H1 (cell line): ENCODE data around the gene SLCO4A1. TPM values are rescaled to one million over a fixed set of nuclear protein-coding genes. Genes with fewer than 3 reads are reported as not detected.

Source experiments
- CTCF ChIA-PET: fragments of 300-600 bp; sonication (Branson Sonifier 250); formaldehyde crosslinking; loops from one replicate; lab custom pipeline; 2021; ENCODE audit not compliant: partially characterized antibody; lab: Charles Lee
- POLR2A ChIA-PET: fragments of 300-600 bp; sonication (Branson Sonifier 250); formaldehyde crosslinking; loops from one replicate; lab custom pipeline; 2021; ENCODE audit warnings: inconsistent platforms; ENCODE audit not compliant: partially characterized antibody; lab: Charles Lee
- DNase-seq, 2 experiments: peaks; one replicate each; pipeline versions ENCODE4 v3.0.0 to v3.0.0-alpha.2; 2010 to 2022; ENCODE audit warnings: low spot score in 2 of 2, low read depth in 1 of 2, mixed read lengths in 1 of 2
- FAIRE-seq: peaks from 2 replicates; lab custom pipeline; 2011; peaks lifted over from hg19 to GRCh38; lab: Jason Lieb, UNC
- H2AFZ ChIP-seq: 2 replicates; pipeline ENCODE4 v1.8.1; 2012; ENCODE audit warnings: low read length, inconsistent platforms
- H2AK5ac ChIP-seq: 2 replicates; pipeline ENCODE4 v1.6.1; 2013; ENCODE audit warnings: low read depth, low read length
- H2BK120ac ChIP-seq: replicated peaks from 2 replicates; pipeline ENCODE3; 2013; ENCODE audit warnings: low read depth, low read length, inconsistent platforms
- H2BK12ac ChIP-seq: 2 replicates; pipeline ENCODE4 v1.6.1; 2013; ENCODE audit warnings: low read depth, low read length
- H2BK15ac ChIP-seq: 2 replicates; pipeline ENCODE4 v1.6.1; 2013; ENCODE audit warnings: low read length
- H2BK20ac ChIP-seq: 2 replicates; pipeline ENCODE4 v1.6.1; 2013; ENCODE audit warnings: low read length
- H2BK5ac ChIP-seq: 2 replicates; pipeline ENCODE4 v1.6.1; 2013; ENCODE audit warnings: low read depth, low read length
- H3K14ac ChIP-seq: 2 replicates; pipeline ENCODE4 v1.6.1; 2013; ENCODE audit warnings: inconsistent platforms; ENCODE audit not compliant: insufficient read length
- H3K18ac ChIP-seq: 2 replicates; pipeline ENCODE4 v1.6.1; 2013; ENCODE audit warnings: low read length; ENCODE audit errors: extremely low read depth
- H3K23ac ChIP-seq: 2 replicates; pipeline ENCODE4 v1.6.1; 2013; ENCODE audit warnings: inconsistent platforms; ENCODE audit not compliant: insufficient read length
- H3K23me2 ChIP-seq: 2 replicates; pipeline ENCODE4 v1.6.1; 2013; ENCODE audit warnings: low read depth, low read length
- H3K27ac ChIP-seq: 2 replicates; pipeline ENCODE4 v1.6.1; 2011; ENCODE audit warnings: low read depth, low read length, inconsistent platforms
- H3K27me3 ChIP-seq, 4 experiments: replicated peaks in 1 of 4; 1 replicate in 1 of 4; 2 replicates in 3 of 4; pipeline versions ENCODE4 v1.6.1 to v1.8.1; 2011 to 2013; ENCODE audit warnings: low read length in 3 of 4, mild to moderate bottlenecking in 3 of 4, inconsistent platforms in 2 of 4, mixed read lengths in 2 of 4, moderate library complexity in 1 of 4; ENCODE audit not compliant: control insufficient read depth in 3 of 4, insufficient read depth in 3 of 4; ENCODE audit errors: extremely low read depth in 1 of 4
- H3K36me3 ChIP-seq, 4 experiments: 2 replicates each; pipeline versions ENCODE4 v1.6.1 to v1.8.1; 2011 to 2013; ENCODE audit warnings: mild to moderate bottlenecking in 4 of 4, low read length in 3 of 4, moderate library complexity in 2 of 4, control low read depth in 1 of 4, inconsistent platforms in 1 of 4; ENCODE audit not compliant: insufficient read depth in 4 of 4, control insufficient read depth in 2 of 4
- H3K4ac ChIP-seq: replicated peaks from 2 replicates; pipeline ENCODE3; 2013; ENCODE audit warnings: low read length, low read depth, mixed read lengths, inconsistent platforms; ENCODE audit not compliant: insufficient read length
- H3K4me1 ChIP-seq, 4 experiments: replicated peaks in 1 of 4; 1 replicate in 1 of 4; 2 replicates in 3 of 4; pipeline versions ENCODE4 v1.6.1 to v1.8.1; 2011 to 2013; ENCODE audit warnings: low read length in 3 of 4, inconsistent platforms in 2 of 4, mixed read lengths in 1 of 4; ENCODE audit not compliant: insufficient read depth in 4 of 4, control insufficient read depth in 3 of 4
- H3K4me2 ChIP-seq, 2 experiments: 2 replicates each; pipeline versions ENCODE4 v1.6.1 to v1.8.1; 2011 to 2013; ENCODE audit warnings: low read depth in 2 of 2, low read length in 2 of 2, control low read depth in 1 of 2, inconsistent platforms in 1 of 2, mild to moderate bottlenecking in 1 of 2; ENCODE audit not compliant: insufficient read depth in 1 of 2
- H3K4me3 ChIP-seq, 4 experiments: fragments of 200-600, 300-600 bp in 1 of 4; sonication (generic), shearing (Covaris generic), sonication (Bioruptor Twin) in 1 of 4; 2 replicates each; pipeline versions ENCODE4 v1.5.1 to v1.8.1; 2011 to 2016; ENCODE audit warnings: low read length in 4 of 4, low read depth in 3 of 4, control low read depth in 2 of 4, inconsistent platforms in 2 of 4, mild to moderate bottlenecking in 2 of 4, mixed read lengths in 1 of 4, moderate library complexity in 1 of 4; ENCODE audit not compliant: insufficient read depth in 2 of 4; ENCODE audit errors: extremely low read depth in 1 of 4
- H3K56ac ChIP-seq: replicated peaks from 2 replicates; pipeline ENCODE3; 2013; ENCODE audit warnings: low read depth, mild to moderate bottlenecking, mixed read lengths, low read length, inconsistent platforms; ENCODE audit not compliant: insufficient read length
- H3K79me1 ChIP-seq: 2 replicates; pipeline ENCODE4 v1.6.1; 2013; ENCODE audit warnings: low read depth, low read length, control low read depth
- H3K79me2 ChIP-seq, 2 experiments: 2 replicates each; pipeline versions ENCODE4 v1.6.1 to v1.8.1; 2012 to 2013; ENCODE audit warnings: low read length in 2 of 2, mild to moderate bottlenecking in 2 of 2, inconsistent platforms in 1 of 2; ENCODE audit not compliant: insufficient read depth in 2 of 2, control insufficient read depth in 1 of 2
- H3K9ac ChIP-seq, 4 experiments: replicated peaks in 1 of 4; 1 replicate in 1 of 4; 2 replicates in 3 of 4; pipeline versions ENCODE4 v1.6.1 to v1.8.1; 2011 to 2013; ENCODE audit warnings: low read depth in 3 of 4, low read length in 3 of 4, control low read depth in 2 of 4, mild to moderate bottlenecking in 2 of 4, moderate library complexity in 2 of 4, inconsistent platforms in 1 of 4; ENCODE audit errors: extremely low read depth in 1 of 4
- H3K9me3 ChIP-seq, 2 experiments: 2 replicates each; pipeline versions ENCODE4 v1.6.1 to v1.8.1; 2012 to 2013; ENCODE audit warnings: mild to moderate bottlenecking in 2 of 2, moderate library complexity in 2 of 2, control low read depth in 1 of 2, inconsistent platforms in 1 of 2, low read depth in 1 of 2, low read length in 1 of 2, mixed read lengths in 1 of 2; ENCODE audit not compliant: insufficient read depth in 2 of 2
- H4K20me1 ChIP-seq, 2 experiments: replicated peaks in 1 of 2; 2 replicates each; pipeline versions ENCODE3 to v1.8.1; 2011 to 2013; ENCODE audit warnings: inconsistent platforms in 2 of 2, low read length in 2 of 2, mild to moderate bottlenecking in 1 of 2; ENCODE audit not compliant: insufficient read depth in 2 of 2, control insufficient read depth in 1 of 2
- H4K5ac ChIP-seq: 2 replicates; pipeline ENCODE4 v1.6.1; 2013; ENCODE audit warnings: low read length, low read depth, mixed read lengths, inconsistent platforms; ENCODE audit not compliant: insufficient read length
- H4K8ac ChIP-seq: 2 replicates; pipeline ENCODE4 v1.8.0; 2013; ENCODE audit warnings: mild to moderate bottlenecking, moderate library complexity, low read length, inconsistent platforms; ENCODE audit not compliant: insufficient read depth; ENCODE audit errors: extremely low read depth
- H4K91ac ChIP-seq: replicated peaks from 2 replicates; pipeline ENCODE3; 2013; ENCODE audit warnings: low read length, mixed read lengths, inconsistent platforms; ENCODE audit not compliant: insufficient read length
- CBX8 ChIP-seq: fragments of 300-800, 300-1000 bp; sonication (generic); IDR thresholded peaks from 2 replicates; pipeline ENCODE4 v1.7.1; 2016; ENCODE audit warnings: low read depth, low read length, borderline replicate concordance
- CHD2 ChIP-seq: IDR thresholded peaks from 2 replicates; pipeline ENCODE4 v1.6.1; 2012; ENCODE audit warnings: low read length, improper control_type of control experiment
- GTF2F1 ChIP-seq: IDR thresholded peaks from 2 replicates; pipeline ENCODE4 v1.6.1; 2012; ENCODE audit warnings: low read depth, low read length, improper control_type of control experiment, borderline replicate concordance
- KDM4A ChIP-seq: IDR thresholded peaks from one replicate; pipeline ENCODE4 v1.7.1; 2012; ENCODE audit warnings: low read depth, mild to moderate bottlenecking, moderate library complexity, low read length, inconsistent platforms; ENCODE audit not compliant: severe bottlenecking
- PHF8 ChIP-seq: fragments of 200-600 bp; sonication (generic); conservative IDR thresholded peaks from 2 replicates; pipeline ENCODE4 v1.7.1; 2012; ENCODE audit warnings: low read depth, mild to moderate bottlenecking, inconsistent platforms, low read length, moderate library complexity
- POLR2A ChIP-seq, 2 experiments: IDR thresholded peaks; 1 replicate in 1 of 2; 2 replicates in 1 of 2; pipeline ENCODE4 v1.6.1; 2011; ENCODE audit warnings: low read depth in 2 of 2, low read length in 2 of 2, mild to moderate bottlenecking in 2 of 2; ENCODE audit errors: control extremely low read depth in 1 of 2
- RAD21 ChIP-seq, 2 experiments: IDR thresholded peaks in 1 of 2; conservative IDR thresholded peaks in 1 of 2; 2 replicates each; pipeline ENCODE4 v1.6.1; 2011; ENCODE audit warnings: low read depth in 2 of 2, low read length in 2 of 2, improper control_type of control experiment in 1 of 2, inconsistent platforms in 1 of 2, mild to moderate bottlenecking in 1 of 2, moderate library complexity in 1 of 2
- SP2 ChIP-seq: IDR thresholded peaks from 2 replicates; pipeline ENCODE4 v1.6.1; 2012; ENCODE audit warnings: mild to moderate bottlenecking, low read length, inconsistent platforms
- TAF7 ChIP-seq: optimal IDR thresholded peaks from 2 replicates; pipeline ENCODE3; 2011; ENCODE audit warnings: low read depth, mild to moderate bottlenecking, inconsistent platforms, low read length, moderate library complexity, borderline replicate concordance
- YY1 ChIP-seq: IDR thresholded peaks from 2 replicates; pipeline ENCODE4 v1.6.1; 2011; ENCODE audit warnings: low read depth, mild to moderate bottlenecking, low read length
- WGBS, 2 experiments: shearing (Covaris generic) in 1 of 2; methylation state at CpG; one replicate each; pipeline versions ENCODE4 v1.1.6 to v1.1.7; 2013 to 2015; ENCODE audit warnings: low lambda C conversion rate in 2 of 2, mixed read lengths in 2 of 2, inconsistent platforms in 1 of 2, low coverage in 1 of 2, missing lambda C conversion rate in 1 of 2; ENCODE audit not compliant: insufficient replicate concordance in 2 of 2, insufficient coverage in 1 of 2, insufficient read length in 1 of 2; ENCODE audit errors: extremely low coverage in 1 of 2, missing lambda C conversion rate in 1 of 2; 5-methylcytosine and 5-hydroxymethylcytosine counted together
- polyA plus RNA-seq, 7 experiments: library from polyadenylated mRNA; depleted of rRNA in 3 of 7; stranded (reverse) in 5 of 7; unstranded in 2 of 7; fragments of >200 nt in 5 of 7; fragments of 200-250 nt in 2 of 7; gene quantifications; 1 replicate in 5 of 7; 2 replicates in 1 of 7; 4 replicates in 1 of 7; pipeline versions ENCODE4 v1.2.1 to v1.2.3, GENCODE V29; 2011 to 2013; ENCODE audit warnings: missing spikeins in 2 of 7, mixed read lengths in 2 of 7
- total RNA-seq: library from RNA; stranded (reverse); fragmentation: NEBNext Ultra II Directional; extraction: Animal tissue kit (Norgen Biotek cat#: 25700); gene quantifications from 2 replicates; pipeline ENCODE4 v1.2.1, GENCODE V29; 2021
- TF ChIP-seq, protein P1 (sequence below): IDR thresholded peaks from 2 replicates; pipeline ENCODE4 v1.6.1; 2012; ENCODE audit warnings: inconsistent platforms
- TF ChIP-seq, protein P2 (sequence below): IDR thresholded peaks from 2 replicates; pipeline ENCODE4 v1.6.1; 2011; ENCODE audit warnings: low read depth, mild to moderate bottlenecking, low read length; ENCODE audit not compliant: insufficient read depth

Gene SLCO4A1
- total and polyA plus RNA-seq, 2 of the 8 experiments (the other 6 are each of a cell fraction or from before 2014, with no cell fraction given): 10.5 to 18.5 TPM

DNA sequence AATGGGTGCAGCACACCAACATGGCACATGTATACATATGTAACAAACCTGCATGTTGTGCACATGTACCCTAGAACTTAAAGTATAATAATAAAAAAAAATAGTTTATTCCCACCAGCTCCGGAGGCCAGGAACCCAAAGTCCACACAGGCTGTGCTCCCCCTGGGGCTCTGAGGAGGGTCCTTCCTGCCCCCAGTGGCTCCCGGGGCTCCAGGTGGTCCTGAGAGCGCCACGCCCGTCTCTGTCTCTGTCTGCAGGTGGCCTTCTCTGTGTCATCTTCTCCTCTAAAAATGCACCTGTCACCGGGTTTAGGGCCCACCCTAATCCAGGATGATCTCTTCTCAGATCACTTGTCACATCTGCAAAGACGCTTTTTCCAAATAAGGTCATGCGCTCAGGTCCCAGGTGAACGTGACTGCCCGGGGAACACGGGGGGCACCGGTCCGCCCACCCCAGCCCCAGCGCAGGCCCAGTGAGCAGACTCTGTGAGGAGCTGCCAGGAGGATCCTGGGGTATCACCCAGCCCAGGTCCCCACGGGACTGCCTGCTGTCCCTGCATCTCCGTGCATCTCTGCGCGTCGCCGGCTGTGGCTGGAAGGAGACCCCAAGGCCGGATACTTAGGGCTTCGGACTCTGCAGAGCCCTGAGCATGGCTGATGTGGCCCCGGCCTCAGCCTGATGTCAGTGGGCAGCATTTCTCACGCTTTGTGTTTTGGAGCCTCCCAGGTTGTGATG, 11.8 kb downstream of the SLCO4A1 start:
- Histone ChIP-seq H2BK15ac (no peak overlapping the region), H3K27me3 (no peaks in the 10 kb centered on the region), H4K91ac (no peak overlapping the region), H3K4me2 (no peak overlapping the region), H3K27ac (no peak overlapping the region), H3K4me1 (peaks cover 0 to 13% (median 8%) of the 10 kb centered on the region in 4 experiments; a peak in 5 of 7 replicates), H3K23me2 (no peaks in the 10 kb centered on the region), H4K5ac (no peak overlapping the region), H3K79me2 (no peaks in the 10 kb centered on the region; a peak in 1 of 4 replicates), H3K79me1 (peaks cover 9% of the 10 kb centered on the region; the same call in 1 of the 2 replicates), H3K18ac (no peak overlapping the region), H2BK120ac (no peak overlapping the region), H2BK12ac (no peak overlapping the region), H2BK20ac (no peak overlapping the region), H3K4ac (no peak overlapping the region), H3K14ac (no peak overlapping the region), H2AK5ac (no peak overlapping the region), H4K20me1 (peaks cover 11 to 26% of the 10 kb centered on the region in 2 experiments), H3K23ac (no peak overlapping the region), H3K4me3 (no peak overlapping the region), H2AFZ (no peak overlapping the region), H4K8ac (no peak overlapping the region; the same call in 1 of the 2 replicates), H3K36me3 (no peaks in the 10 kb centered on the region), H3K9me3 (no peaks in the 10 kb centered on the region), H3K9ac (no peak overlapping the region), H3K56ac (no peak overlapping the region), H2BK5ac (no peak overlapping the region)
- DNase-seq (no peak), FAIRE-seq (no peak)
- 94% methylated on average over 24 of the region's 24 CpGs; no CpG with 5 or more reads in 1 of the 2 experiments for WGBS, 2 experiments
- ChIA-PET CTCF (interaction anchor here (1.5 to 3.3 kb wide), 4 partner anchors 11 to 159 kb away, joined by 3 to 13 read pairs (median 6); no protein-coding TSS in a partner anchor), POLR2A (no interaction called here)
- TF ChIP-seq GTF2F1: no peak
- TF ChIP-seq RAD21 (IDR thresholded peaks at IDR 0.05 in 1 of 2, conservative IDR thresholded peaks at IDR 0.05 in 1 of 2; ENCODE audit: low read depth in 2 of 2, low read length in 2 of 2): no peak
- no peak for TF ChIP-seq PHF8
- no peak for TF ChIP-seq CHD2
- TF ChIP-seq SP2: no peak
- no peak for TF ChIP-seq TAF7
- TF ChIP-seq KDM4A: no peak
- TF ChIP-seq CBX8: no peak
- TF ChIP-seq, protein P1, sequence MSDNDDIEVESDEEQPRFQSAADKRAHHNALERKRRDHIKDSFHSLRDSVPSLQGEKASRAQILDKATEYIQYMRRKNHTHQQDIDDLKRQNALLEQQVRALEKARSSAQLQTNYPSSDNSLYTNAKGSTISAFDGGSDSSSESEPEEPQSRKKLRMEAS: no peak
- no peak for TF ChIP-seq POLR2A (IDR thresholded peaks at IDR 0.05; ENCODE audit: control extremely low read depth in 1 of 2, low read depth in 2 of 2, low read length in 2 of 2)
- TF ChIP-seq, protein P2, sequence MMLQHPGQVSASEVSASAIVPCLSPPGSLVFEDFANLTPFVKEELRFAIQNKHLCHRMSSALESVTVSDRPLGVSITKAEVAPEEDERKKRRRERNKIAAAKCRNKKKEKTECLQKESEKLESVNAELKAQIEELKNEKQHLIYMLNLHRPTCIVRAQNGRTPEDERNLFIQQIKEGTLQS: no peak
- TF ChIP-seq YY1: no peak
